Stimulated activated CD8-positive, alpha-beta memory T cell treated with anti-CD3 and anti-CD28 coated beads, Interleukin-2, amount 100 ng/mL, for 48 hours (primary cell): ENCODE data around the gene IGF1.
"Not testable (repeated sequence)": the region's sequence is repeated elsewhere in the genome, so short reads cannot be mapped to it uniquely, and the experiment has no call there.

Source experiments
- DNase-seq, 2 donors: peaks; one replicate each; pipeline ENCODE4 v3.0.0-alpha.2; 2020; ENCODE audit warnings: low read depth in 2 of 2

Gene IGF1

GRCh38 chr12:102462386-102462785 lies 18.0 kb downstream of the IGF1 start:
- no peak for DNase-seq

- no peak for DNase-seq
These were observed 18.9 kb downstream of the IGF1 start for GRCh38 chr12:102461501-102461900.

- no peak for DNase-seq
These were observed 21.0 kb downstream of the IGF1 start for GRCh38 chr12:102459314-102459713.

GRCh38 chr12:102454808-102455760 lies 25.3 kb downstream of the IGF1 start:
- DNase-seq: no peak

- no peak for DNase-seq
These were observed 26.0 kb downstream of the IGF1 start for GRCh38 chr12:102454330-102454729.

GRCh38 chr12:102452605-102453004 lies 27.8 kb downstream of the IGF1 start:
- no peak for DNase-seq

- not testable (repeated sequence) for DNase-seq
These were observed 31.3 kb downstream of the IGF1 start for GRCh38 chr12:102449018-102449417.

- DNase-seq: not testable (repeated sequence)
These were observed 32.9 kb downstream of the IGF1 start for GRCh38 chr12:102447426-102447825.

- no peak for DNase-seq
These were observed 35.7 kb downstream of the IGF1 start for GRCh38 chr12:102444707-102445106.

GRCh38 chr12:102444093-102444492 lies 36.3 kb downstream of the IGF1 start:
- DNase-seq: no peak

- no peak for DNase-seq
These were observed 39.2 kb downstream of the IGF1 start for GRCh38 chr12:102441077-102441596.

GRCh38 chr12:102439426-102440405 lies 40.6 kb downstream of the IGF1 start:
- no peak for DNase-seq

GRCh38 chr12:102438827-102439210 lies 41.5 kb downstream of the IGF1 start:
- DNase-seq: no peak

- DNase-seq: no peak
These were observed 42.1 kb downstream of the IGF1 start for GRCh38 chr12:102438047-102438826.

GRCh38 chr12:102437511-102437910 lies 42.9 kb downstream of the IGF1 start:
- no peak for DNase-seq

GRCh38 chr12:102436867-102437266 lies 43.5 kb downstream of the IGF1 start:
- DNase-seq: no peak

GRCh38 chr12:102435827-102436436 lies 44.4 kb downstream of the IGF1 start:
- no peak for DNase-seq

- DNase-seq: no peak
These were observed 47.1 kb downstream of the IGF1 start for GRCh38 chr12:102433304-102433703.

- DNase-seq: no peak
These were observed 49.7 kb downstream of the IGF1 start for GRCh38 chr12:102430661-102431060.

- no peak for DNase-seq
These were observed 50.9 kb downstream of the IGF1 start for GRCh38 chr12:102429211-102430154.
